Activated CD8-positive, alpha-beta memory T cell treated with anti-CD3 and anti-CD28 coated beads for 4 hours (primary cell): ENCODE measurements around the gene CDKAL1.

Experiments used
- DNase-seq, 2 donors: peaks; one replicate each; pipeline ENCODE4 v3.0.0-alpha.2; 2020; ENCODE audit warnings: low read depth in 2 of 2

CDKAL1 gene

GRCh38 chr6:20877008-20877937, 343.0 kb downstream of the CDKAL1 start:
- DNase-seq: no peak

- no peak for DNase-seq
Observed at GRCh38 chr6:20879121-20879520, 344.9 kb downstream of the CDKAL1 start.

- no peak for DNase-seq
Observed at GRCh38 chr6:20879526-20879925, 345.3 kb downstream of the CDKAL1 start.

- DNase-seq: no peak
Observed at GRCh38 chr6:20881365-20881764, 347.1 kb downstream of the CDKAL1 start.

GRCh38 chr6:20882014-20882413, 347.8 kb downstream of the CDKAL1 start:
- DNase-seq: no peak

- no peak for DNase-seq
Observed at GRCh38 chr6:20885076-20885475, 350.8 kb downstream of the CDKAL1 start.

- DNase-seq: no peak
Observed at GRCh38 chr6:20891161-20891560, 356.9 kb downstream of the CDKAL1 start.

- no peak for DNase-seq
Observed at GRCh38 chr6:20892365-20892764, 358.1 kb downstream of the CDKAL1 start.

- no peak for DNase-seq
Observed at GRCh38 chr6:20893412-20893811, 359.2 kb downstream of the CDKAL1 start.

GRCh38 chr6:20900389-20901160, 366.3 kb downstream of the CDKAL1 start:
- no peak for DNase-seq

GRCh38 chr6:20905377-20905776, 371.1 kb downstream of the CDKAL1 start:
- DNase-seq: no peak

GRCh38 chr6:20906945-20907344, 372.7 kb downstream of the CDKAL1 start:
- no peak for DNase-seq

- DNase-seq: no peak
Observed at GRCh38 chr6:20907486-20908071, 373.3 kb downstream of the CDKAL1 start.

- no peak for DNase-seq
Observed at GRCh38 chr6:20909621-20910020, 375.4 kb downstream of the CDKAL1 start.

- DNase-seq: no peak
Observed at GRCh38 chr6:20911712-20912111, 377.5 kb downstream of the CDKAL1 start.

- DNase-seq: no peak
Observed at GRCh38 chr6:20915156-20915555, 380.9 kb downstream of the CDKAL1 start.

- no peak for DNase-seq
Observed at GRCh38 chr6:20915626-20916025, 381.4 kb downstream of the CDKAL1 start.

GRCh38 chr6:20916086-20916485, 381.8 kb downstream of the CDKAL1 start:
- no peak for DNase-seq

GRCh38 chr6:20918868-20919267, 384.6 kb downstream of the CDKAL1 start:
- DNase-seq: no peak

GRCh38 chr6:20919677-20920385, 385.6 kb downstream of the CDKAL1 start:
- DNase-seq: no peak

GRCh38 chr6:20921578-20921977, 387.3 kb downstream of the CDKAL1 start:
- DNase-seq: no peak

- no peak for DNase-seq
Observed at GRCh38 chr6:20922743-20923142, 388.5 kb downstream of the CDKAL1 start.
